HG02852 (cell line): ENCODE results near the gene ADAMTS6.
"Not testable (repeated sequence)": the region's sequence is repeated elsewhere in the genome, so short reads cannot be mapped to it uniquely, and the experiment has no call there.

Experiments used
- ATAC-seq: cut with Tn5 transposase; IDR thresholded peaks from one replicate; pipeline ENCODE4 v1.9.1; 2021; ENCODE audit warnings: mild to moderate bottlenecking, moderate library complexity; ENCODE audit not compliant: unreplicated experiment

The ADAMTS6 gene

GRCh38 chr5:65370505-65370904 lies 111.2 kb downstream of the ADAMTS6 start:
- not testable (repeated sequence) for ATAC-seq

- no peak for ATAC-seq
These were observed 115.1 kb downstream of the ADAMTS6 start for GRCh38 chr5:65366655-65367054.

GRCh38 chr5:65364907-65365306 lies 116.8 kb downstream of the ADAMTS6 start:
- ATAC-seq, result no peak

- ATAC-seq, result no peak
These were observed 118.2 kb downstream of the ADAMTS6 start for GRCh38 chr5:65363499-65363898.

- no peak for ATAC-seq
These were observed 121.7 kb downstream of the ADAMTS6 start for GRCh38 chr5:65359981-65360380.

GRCh38 chr5:65359569-65359968 lies 122.2 kb downstream of the ADAMTS6 start:
- no peak for ATAC-seq

- no peak for ATAC-seq
These were observed 125.4 kb downstream of the ADAMTS6 start for GRCh38 chr5:65356274-65356673.

- ATAC-seq, result no peak
These were observed 126.4 kb downstream of the ADAMTS6 start for GRCh38 chr5:65355301-65355700.

GRCh38 chr5:65341835-65342234 lies 139.9 kb downstream of the ADAMTS6 start:
- no peak for ATAC-seq

- no peak for ATAC-seq
These were observed 143.0 kb downstream of the ADAMTS6 start for GRCh38 chr5:65338606-65339151.

- no peak for ATAC-seq
These were observed 147.6 kb downstream of the ADAMTS6 start for GRCh38 chr5:65334077-65334476.

- no peak for ATAC-seq
These were observed 149.1 kb downstream of the ADAMTS6 start for GRCh38 chr5:65332591-65332990.

- no peak for ATAC-seq
These were observed 152.5 kb downstream of the ADAMTS6 start for GRCh38 chr5:65329266-65329665.

- no peak for ATAC-seq
These were observed 154.1 kb downstream of the ADAMTS6 start for GRCh38 chr5:65327582-65327981.

- no peak for ATAC-seq
These were observed 154.8 kb downstream of the ADAMTS6 start for GRCh38 chr5:65326922-65327321.

GRCh38 chr5:65324226-65324625 lies 157.5 kb downstream of the ADAMTS6 start:
- no peak for ATAC-seq

- ATAC-seq, result not testable (repeated sequence)
These were observed 161.0 kb downstream of the ADAMTS6 start for GRCh38 chr5:65320704-65321103.

- ATAC-seq, result no peak
These were observed 161.5 kb downstream of the ADAMTS6 start for GRCh38 chr5:65320250-65320649.

- ATAC-seq, result no peak
These were observed 173.8 kb downstream of the ADAMTS6 start for GRCh38 chr5:65307931-65308330.

GRCh38 chr5:65307088-65307487 lies 174.6 kb downstream of the ADAMTS6 start:
- no peak for ATAC-seq

GRCh38 chr5:65305913-65306312 lies 175.8 kb downstream of the ADAMTS6 start:
- no peak for ATAC-seq

- ATAC-seq, result no peak
These were observed 181.9 kb downstream of the ADAMTS6 start for GRCh38 chr5:65299861-65300260.

- no peak for ATAC-seq
These were observed 185.7 kb downstream of the ADAMTS6 start for GRCh38 chr5:65296067-65296466.
